ENCODE data around the gene PPP2R2C.

- TF ChIP-seq ADNP (tag; IDR thresholded peaks at IDR 0.05) (no peak), NFYB (IDR thresholded peaks at IDR 0.05; ENCODE audit: extremely low read depth, insufficient read length) (no peak), ZNF274 (IDR thresholded peaks at IDR 0.05; ENCODE audit: borderline replicate concordance, low read depth, low read length) (no peak), CTCF (IDR thresholded peaks at IDR 0.05 in 2 of 3, conservative IDR thresholded peaks at IDR 0.05 in 1 of 3; ENCODE audit: insufficient read depth in 2 of 3, low read depth in 1 of 3, low read length in 3 of 3) (no peak), MYC (IDR thresholded peaks at IDR 0.05; ENCODE audit: low read depth, low read length) (no peak), MYC (CRISPR knock-in tag; IDR thresholded peaks at IDR 0.05; ENCODE audit: borderline replicate concordance, low read depth) (no peak), TEAD4 (IDR thresholded peaks at IDR 0.05; ENCODE audit: low read length) (no peak), TEAD4 (CRISPR knock-in tag; IDR thresholded peaks at IDR 0.05; ENCODE audit: borderline replicate concordance) (no peak), RBM25 (IDR thresholded peaks at IDR 0.05; ENCODE audit: low read depth, low read length, severe bottlenecking) (no peak), ZNF449 (CRISPR knock-in tag; IDR thresholded peaks at IDR 0.05) (no peak), SMC3 (conservative IDR thresholded peaks at IDR 0.05; ENCODE audit: insufficient read depth, low read depth, low read length) (no peak), POLR2A (conservative IDR thresholded peaks at IDR 0.05) (no peak), ZNF124 (CRISPR knock-in tag; IDR thresholded peaks at IDR 0.05) (no peak), REST (IDR thresholded peaks at IDR 0.05; ENCODE audit: borderline replicate concordance) (no peak), REST (CRISPR knock-in tag; IDR thresholded peaks at IDR 0.05; ENCODE audit: low read depth) (no peak)
These were observed 22.6 kb downstream of the PPP2R2C start for GRCh38 chr4:6449746-6450369.
